GM12864 (cell line): ENCODE measurements around the gene EPS8.

Source experiments
- DNase-seq: peaks from one replicate; pipeline ENCODE4 v3.0.0-alpha.2; 2011; ENCODE audit warnings: low read depth
- H3K4me3 ChIP-seq: 2 replicates; pipeline ENCODE4 v1.5.1; 2011; ENCODE audit warnings: mild to moderate bottlenecking, low read depth, low read length, control low read depth
- CTCF ChIP-seq: IDR thresholded peaks from 2 replicates; pipeline ENCODE4 v1.5.1; 2011; ENCODE audit warnings: low read depth, mild to moderate bottlenecking, moderate library complexity, low read length, control low read depth, inconsistent platforms; ENCODE audit errors: missing control alignments

Gene EPS8

GRCh38 chr12:15662983-15663659, 126.1 kb downstream of the EPS8 start:
- DNase-seq: no peak
- no peak overlapping the region for H3K4me3 ChIP-seq
- TF ChIP-seq CTCF: no peak

- DNase-seq: no peak
- no peak overlapping the region for H3K4me3 ChIP-seq
- TF ChIP-seq CTCF: no peak
Measured at GRCh38 chr12:15662303-15662980, 126.7 kb downstream of the EPS8 start.

- H3K4me3 ChIP-seq: no peak overlapping the region
- no peak for DNase-seq
- no peak for TF ChIP-seq CTCF
Measured at GRCh38 chr12:15651371-15651770, 137.8 kb downstream of the EPS8 start.

GRCh38 chr12:15650399-15651128, 138.6 kb downstream of the EPS8 start:
- no peak for TF ChIP-seq CTCF
- H3K4me3 ChIP-seq: no peak overlapping the region
- DNase-seq: no peak

- DNase-seq: no peak
Measured at GRCh38 chr12:15649347-15649746, 139.8 kb downstream of the EPS8 start.

GRCh38 chr12:15648558-15648957, 140.6 kb downstream of the EPS8 start:
- H3K4me3 ChIP-seq: no peak overlapping the region
- no peak for TF ChIP-seq CTCF
- DNase-seq: no peak

More at GRCh38 chr12:15649347-15649746, 139.8 kb downstream of the EPS8 start:
- no peak overlapping the region for H3K4me3 ChIP-seq
- no peak for TF ChIP-seq CTCF

- no peak for TF ChIP-seq CTCF
- H3K4me3 ChIP-seq: no peak overlapping the region
- no peak for DNase-seq
Measured at GRCh38 chr12:15646581-15646980, 142.6 kb downstream of the EPS8 start.
